PC-9 (cell line): ENCODE measurements around the gene SDK1. TPM values are rescaled to one million over a fixed set of nuclear protein-coding genes. Genes with fewer than 3 reads are reported as not detected.
A peak's percentile ranks its signal among the peaks of the same experiment; 100 is the strongest.

Source experiments
- BruUV-seq: library from RNA; stranded (reverse); fragments of 400-500 nt; replicated peaks from 2 replicates; lab custom pipeline; 2021; lab: Mats Ljungman, UMichigan
- CTCF ChIA-PET: fragments of 300-600 bp; sonication (Branson Sonifier 250); formaldehyde crosslinking; loops from one replicate; lab custom pipeline; 2022; ENCODE audit warnings: antibody characterized with exemption; lab: Charles Lee
- POLR2A ChIA-PET: fragments of 300-600 bp; sonication (Branson Sonifier 250); formaldehyde crosslinking; loops from one replicate; lab custom pipeline; 2022; ENCODE audit warnings: antibody characterized with exemption; ENCODE audit not compliant: unreplicated experiment; lab: Charles Lee
- DNase-seq, 2 experiments: peaks; one replicate each; pipeline versions ENCODE4 v3.0.0 to v3.0.0-alpha.2; 2015 to 2022; ENCODE audit warnings: mixed read lengths in 1 of 2
- H2AFZ ChIP-seq: fragments of 200-600 bp; sonication (generic); 2 replicates; pipeline ENCODE4 v1.8.1; 2017; ENCODE audit warnings: antibody characterized with exemption
- H3F3A ChIP-seq: fragments of 200-600 bp; sonication (generic); 2 replicates; pipeline ENCODE4 v1.8.1; 2017; ENCODE audit warnings: antibody characterized with exemption, mild to moderate bottlenecking, low read depth; ENCODE audit not compliant: insufficient read depth
- H3K27ac ChIP-seq: fragments of 200-600 bp; sonication (generic); 2 replicates; pipeline ENCODE4 v1.6.1; 2016; ENCODE audit warnings: mixed run types
- H3K27me3 ChIP-seq: fragments of 200-600 bp; sonication (generic); 2 replicates; pipeline ENCODE4 v1.6.1; 2016; ENCODE audit warnings: low read depth, mixed run types; ENCODE audit not compliant: insufficient read depth
- H3K36me3 ChIP-seq: fragments of 200-600 bp; sonication (generic); 2 replicates; pipeline ENCODE4 v1.6.1; 2016; ENCODE audit warnings: low read depth, mixed run types
- H3K4me1 ChIP-seq: fragments of 200-600 bp; sonication (generic); replicated peaks from 2 replicates; pipeline ENCODE4 v1.6.1; 2016; ENCODE audit warnings: mixed run types; ENCODE audit not compliant: insufficient read depth
- H3K4me2 ChIP-seq: fragments of 200-600 bp; sonication (generic); 2 replicates; pipeline ENCODE4 v1.6.1; 2017; ENCODE audit warnings: mixed run types
- H3K4me3 ChIP-seq: fragments of 200-600 bp; sonication (generic); 2 replicates; pipeline ENCODE4 v1.6.1; 2016; ENCODE audit warnings: mixed run types
- H3K79me2 ChIP-seq: fragments of 200-600 bp; sonication (generic); 2 replicates; pipeline ENCODE4 v1.6.1; 2017; ENCODE audit warnings: low read depth, mixed run types
- H3K9me2 ChIP-seq: fragments of 200-600 bp; sonication (generic); 2 replicates; pipeline ENCODE4 v1.8.1; 2017; ENCODE audit warnings: mild to moderate bottlenecking; ENCODE audit not compliant: insufficient read depth
- H3K9me3 ChIP-seq: fragments of 200-600 bp; sonication (generic); 2 replicates; pipeline ENCODE4 v1.8.1; 2016; ENCODE audit warnings: low read depth; ENCODE audit not compliant: insufficient read depth
- H4K20me1 ChIP-seq: fragments of 200-600 bp; sonication (generic); 2 replicates; pipeline ENCODE4 v1.8.1; 2017; ENCODE audit not compliant: insufficient read depth
- EZH2 ChIP-seq: fragments of 200-600 bp; sonication (generic); IDR thresholded peaks from 2 replicates; pipeline ENCODE4 v1.8.0; 2017; ENCODE audit warnings: antibody characterized with exemption, low read depth
- intact Hi-C: fragments of 100-400 bp; cut with micrococcal nuclease; formaldehyde crosslinking; loops from one replicate; pipeline ENCODE4 v1.10.0; 2022; ENCODE audit not compliant: unreplicated experiment
- total RNA-seq: library from RNA; stranded (reverse); gene quantifications from 2 replicates; pipeline ENCODE4 v1.2.3, GENCODE V29; 2021
- TF ChIP-seq, protein P1 (sequence below): fragments of 200-600 bp; sonication (generic); conservative IDR thresholded peaks from 2 replicates; pipeline ENCODE4 v1.6.1; 2017; ENCODE audit warnings: mixed run types, antibody characterized with exemption, mild to moderate bottlenecking, moderate library complexity

Gene SDK1
- total RNA-seq, 1 experiment from 2014 or later = not detected

- H3K27me3 ChIP-seq = 0 out of 2 replicates have a peak, but pooled peaks cover 6% of the 10 kb centered on the region
- no peaks in the 10 kb centered on the region for H3K4me1 ChIP-seq
- H3K27ac ChIP-seq = no peak overlapping the region
- no peaks in the 10 kb centered on the region for H4K20me1 ChIP-seq
- no peaks in the 10 kb centered on the region for H3K36me3 ChIP-seq
- H3K79me2 ChIP-seq = no peaks in the 10 kb centered on the region
- H2AFZ ChIP-seq = no peak overlapping the region
- CTCF ChIA-PET = interaction anchor here (0.7 kb wide), 1 partner anchor 254 kb away, joined by 3 read pairs; no protein-coding TSS in a partner anchor
- TF ChIP-seq, protein P1, sequence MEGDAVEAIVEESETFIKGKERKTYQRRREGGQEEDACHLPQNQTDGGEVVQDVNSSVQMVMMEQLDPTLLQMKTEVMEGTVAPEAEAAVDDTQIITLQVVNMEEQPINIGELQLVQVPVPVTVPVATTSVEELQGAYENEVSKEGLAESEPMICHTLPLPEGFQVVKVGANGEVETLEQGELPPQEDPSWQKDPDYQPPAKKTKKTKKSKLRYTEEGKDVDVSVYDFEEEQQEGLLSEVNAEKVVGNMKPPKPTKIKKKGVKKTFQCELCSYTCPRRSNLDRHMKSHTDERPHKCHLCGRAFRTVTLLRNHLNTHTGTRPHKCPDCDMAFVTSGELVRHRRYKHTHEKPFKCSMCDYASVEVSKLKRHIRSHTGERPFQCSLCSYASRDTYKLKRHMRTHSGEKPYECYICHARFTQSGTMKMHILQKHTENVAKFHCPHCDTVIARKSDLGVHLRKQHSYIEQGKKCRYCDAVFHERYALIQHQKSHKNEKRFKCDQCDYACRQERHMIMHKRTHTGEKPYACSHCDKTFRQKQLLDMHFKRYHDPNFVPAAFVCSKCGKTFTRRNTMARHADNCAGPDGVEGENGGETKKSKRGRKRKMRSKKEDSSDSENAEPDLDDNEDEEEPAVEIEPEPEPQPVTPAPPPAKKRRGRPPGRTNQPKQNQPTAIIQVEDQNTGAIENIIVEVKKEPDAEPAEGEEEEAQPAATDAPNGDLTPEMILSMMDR = no peak
- no peak for TF ChIP-seq EZH2
- H3K4me3 ChIP-seq = no peak overlapping the region
- DNase-seq = no peak
- H3K9me3 ChIP-seq = no peaks in the 10 kb centered on the region
- no TSS peak for BruUV-seq
- POLR2A ChIA-PET = no interaction called here
- intact Hi-C loops = no loop called here
- H3K4me2 ChIP-seq = no peak overlapping the region
- H3F3A ChIP-seq = no peaks in the 10 kb centered on the region; the same call in 1 of the 2 replicates
- H3K9me2 ChIP-seq = no peaks in the 10 kb centered on the region
Observed at GRCh38 chr7:3283130-3283704, 17.8 kb upstream of the SDK1 start.

DNA sequence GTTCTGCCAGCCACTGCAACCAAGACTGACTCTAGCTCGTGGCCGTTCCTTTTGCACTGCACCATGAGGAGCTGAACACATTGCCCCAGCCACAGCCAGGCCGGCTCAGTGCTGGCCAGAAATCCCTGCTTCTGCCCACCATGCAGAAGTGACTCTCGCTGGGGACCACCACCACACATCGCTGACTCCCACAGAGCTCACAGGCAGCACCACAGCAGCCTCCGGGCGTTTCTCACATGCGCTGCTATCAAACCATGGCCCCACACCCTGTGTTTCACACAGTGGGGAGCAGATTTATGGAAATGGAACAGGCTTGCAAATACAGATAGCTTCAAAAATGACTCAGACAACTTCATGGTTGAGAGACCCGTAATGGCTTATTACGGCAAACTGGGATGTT is 15.4 kb upstream of the SDK1 start:
- CTCF ChIA-PET = no interaction called here
- Histone ChIP-seq H3K27ac (no peak overlapping the region), H3K36me3 (no peaks in the 10 kb centered on the region), H3K9me2 (no peaks in the 10 kb centered on the region), H4K20me1 (no peaks in the 10 kb centered on the region), H3K27me3 (no peaks in the 10 kb centered on the region), H3K4me2 (no peak overlapping the region), H3K79me2 (no peaks in the 10 kb centered on the region), H3K4me1 (no peaks in the 10 kb centered on the region), H3K4me3 (no peak overlapping the region), H3F3A (no peaks in the 10 kb centered on the region; the same call in 1 of the 2 replicates), H3K9me3 (peaks cover 4% of the 10 kb centered on the region; the same call in 1 of the 2 replicates), H2AFZ (no peak overlapping the region)
- intact Hi-C loops = no loop called here
- POLR2A ChIA-PET = no interaction called here
- DNase-seq = peak in 1 of 2 experiments; percentile 16
- no peak for TF ChIP-seq EZH2
- TF ChIP-seq, protein P1 = no peak
- no TSS peak for BruUV-seq

GRCh38 chr7:3289996-3290395 is 11.1 kb upstream of the SDK1 start:
- Histone ChIP-seq H3K27ac (no peak overlapping the region), H3K4me2 (no peak overlapping the region), H4K20me1 (no peaks in the 10 kb centered on the region), H3F3A (no peaks in the 10 kb centered on the region), H3K36me3 (no peaks in the 10 kb centered on the region), H3K4me1 (no peaks in the 10 kb centered on the region), H2AFZ (no peak overlapping the region), H3K4me3 (no peak overlapping the region), H3K9me2 (no peaks in the 10 kb centered on the region), H3K27me3 (peaks cover 11% of the 10 kb centered on the region; the same call in 1 of the 2 replicates), H3K79me2 (no peaks in the 10 kb centered on the region), H3K9me3 (peaks cover 4% of the 10 kb centered on the region; the same call in 1 of the 2 replicates)
- intact Hi-C loops = no loop called here
- TF ChIP-seq, protein P1 = no peak
- no peak for TF ChIP-seq EZH2
- POLR2A ChIA-PET = interaction anchor here (0.7 kb wide), 1 partner anchor 54 kb away, joined by 35 read pairs; no protein-coding TSS in a partner anchor
- DNase-seq = peak in 1 of 2 experiments; percentile 33
- BruUV-seq = no TSS peak
- CTCF ChIA-PET = interaction anchor here (0.7 kb wide), 1 partner anchor 655 kb away, joined by 7 read pairs; no protein-coding TSS in a partner anchor
